HCT116 (cell line): ENCODE measurements around the gene CDK19. TPM values are rescaled to one million over a fixed set of nuclear protein-coding genes. Genes with fewer than 3 reads are reported as not detected.

ENCODE experiments used
- ATAC-seq: fragments of 200-7000 bp; cut with Tn5 transposase; 2 replicates; pipeline ENCODE4 v1.9.1; 2020; ENCODE audit warnings: mild to moderate bottlenecking, moderate library complexity
- BruUV-seq: library from RNA; stranded (reverse); fragments of 400-500 nt; replicated peaks from 2 replicates; lab custom pipeline; 2021; lab: Mats Ljungman, UMichigan
- CTCF ChIA-PET: fragments of 300-600 bp; sonication (Branson Sonifier 250); formaldehyde crosslinking; loops from one replicate; lab custom pipeline; 2021; ENCODE audit warnings: antibody characterized with exemption; lab: Charles Lee
- POLR2A ChIA-PET: fragments of 300-600, 350-600 bp; sonication (Branson Sonifier 250); formaldehyde crosslinking; loops from one replicate; lab custom pipeline; 2021; ENCODE audit warnings: antibody characterized with exemption; lab: Charles Lee
- RAD21 ChIA-PET, 2 experiments: fragments of 300-600 bp; sonication (Branson Sonifier 250); formaldehyde crosslinking; loops; one replicate each; lab custom pipeline; 2023; ENCODE audit warnings: low total read pairs in 2 of 2; ENCODE audit not compliant: uncharacterized antibody in 2 of 2, unreplicated experiment in 2 of 2, low non-redundant PET in 1 of 2; lab: Charles Lee
- DNase-seq: peaks from one replicate; pipeline ENCODE4 v3.0.0-alpha.2; 2010; ENCODE audit warnings: low read depth, low spot score
- H2AFZ ChIP-seq: fragments of 200-600 bp; shearing (Covaris generic), sonication (generic); 2 replicates; pipeline ENCODE4 v1.6.1; 2017; ENCODE audit warnings: low read depth, mixed run types, mixed read lengths, antibody characterized with exemption, low read length; ENCODE audit not compliant: poor library complexity, severe bottlenecking
- H3K27ac ChIP-seq: 2 replicates; pipeline ENCODE4 v1.5.1; 2012; ENCODE audit warnings: low read depth, low read length
- H3K27me3 ChIP-seq: fragments of 200-600 bp; sonication (generic); 2 replicates; pipeline ENCODE4 v1.6.1; 2016; ENCODE audit warnings: mixed run types, low read length, mixed read lengths; ENCODE audit not compliant: insufficient read depth
- H3K36me3 ChIP-seq, 2 experiments: fragments of 200-500 bp in 1 of 2; fragments of 200-600 bp in 1 of 2; sonication (Bioruptor generic) in 1 of 2; sonication (generic) in 1 of 2; 2 replicates each; pipeline versions ENCODE4 v1.5.1 to v1.6.1; 2014 to 2016; ENCODE audit warnings: low read length in 2 of 2, inconsistent platforms in 1 of 2, mixed read lengths in 1 of 2, mixed run types in 1 of 2; ENCODE audit not compliant: insufficient read depth in 2 of 2, control insufficient read depth in 1 of 2
- H3K4me1 ChIP-seq, 2 experiments: fragments of 200-600 bp in 1 of 2; sonication (generic) in 1 of 2; 2 replicates each; pipeline versions ENCODE4 v1.5.1 to v1.6.1; 2012 to 2017; ENCODE audit warnings: low read length in 2 of 2, inconsistent platforms in 1 of 2, mild to moderate bottlenecking in 1 of 2, mixed read lengths in 1 of 2, mixed run types in 1 of 2, moderate library complexity in 1 of 2; ENCODE audit not compliant: insufficient read depth in 2 of 2, control insufficient read depth in 1 of 2
- H3K4me2 ChIP-seq: fragments of 200-600 bp; sonication (generic); 2 replicates; pipeline ENCODE4 v1.6.1; 2017; ENCODE audit warnings: mixed run types, low read length, mixed read lengths
- H3K4me3 ChIP-seq, 2 experiments: fragments of 200-600 bp in 1 of 2; sonication (generic) in 1 of 2; replicated peaks in 1 of 2; 2 replicates each; pipeline ENCODE4 v1.5.1; 2011 to 2016; ENCODE audit warnings: low read length in 2 of 2, control low read depth in 1 of 2, low read depth in 1 of 2, mild to moderate bottlenecking in 1 of 2, mixed read lengths in 1 of 2, mixed run types in 1 of 2
- H3K79me2 ChIP-seq: fragments of 200-600 bp; sonication (generic); 2 replicates; pipeline ENCODE4 v1.6.1; 2017; ENCODE audit warnings: mild to moderate bottlenecking, mixed run types, low read length, moderate library complexity, mixed read lengths; ENCODE audit not compliant: insufficient read depth
- H3K9ac ChIP-seq: fragments of 200-600 bp; sonication (generic); 2 replicates; pipeline ENCODE4 v1.6.1; 2016; ENCODE audit warnings: low read length, mixed read lengths
- H3K9me2 ChIP-seq: fragments of 200-600 bp; sonication (generic), shearing (Covaris generic); 2 replicates; pipeline ENCODE4 v1.6.1; 2017; ENCODE audit warnings: mixed run types, mild to moderate bottlenecking, moderate library complexity; ENCODE audit not compliant: insufficient read depth
- H3K9me3 ChIP-seq, 2 experiments: fragments of 200-500 bp in 1 of 2; fragments of 200-600 bp in 1 of 2; sonication (Bioruptor generic) in 1 of 2; sonication (generic) in 1 of 2; 2 replicates each; pipeline ENCODE4 v1.6.1; 2014 to 2017; ENCODE audit warnings: low read length in 2 of 2, mixed read lengths in 2 of 2, inconsistent platforms in 1 of 2, low read depth in 1 of 2, mild to moderate bottlenecking in 1 of 2, mixed run types in 1 of 2, moderate library complexity in 1 of 2; ENCODE audit not compliant: control insufficient read depth in 1 of 2, insufficient read depth in 1 of 2
- H4K20me1 ChIP-seq: fragments of 200-600 bp; sonication (generic), shearing (Covaris generic); 2 replicates; pipeline ENCODE4 v1.6.1; 2017; ENCODE audit warnings: mixed run types, mild to moderate bottlenecking, moderate library complexity; ENCODE audit not compliant: insufficient read depth
- CBX3 ChIP-seq: IDR thresholded peaks from 2 replicates; pipeline ENCODE4 v1.6.1; 2012; ENCODE audit warnings: low read depth
- EGR1 ChIP-seq: IDR thresholded peaks from 2 replicates; pipeline ENCODE4 v1.6.1; 2012; ENCODE audit warnings: low read depth
- EZH2 ChIP-seq: fragments of 200-600 bp; sonication (generic); IDR thresholded peaks from 2 replicates; pipeline ENCODE4 v1.6.1; 2017; ENCODE audit warnings: antibody characterized with exemption, mixed run types
- EZH2phosphoT487 ChIP-seq: fragments of 200-600 bp; IDR thresholded peaks from 2 replicates; pipeline ENCODE4 v1.6.1; 2018; ENCODE audit warnings: antibody characterized with exemption, borderline replicate concordance
- POLR2AphosphoS5 ChIP-seq: IDR thresholded peaks from 2 replicates; pipeline ENCODE4 v1.6.1; 2011; ENCODE audit warnings: mild to moderate bottlenecking, low read depth, low read length, moderate library complexity
- REST ChIP-seq: IDR thresholded peaks from 2 replicates; pipeline ENCODE4 v1.6.1; 2012; ENCODE audit warnings: low read depth
- SP1 ChIP-seq: IDR thresholded peaks from 2 replicates; pipeline ENCODE4 v1.6.1; 2012; ENCODE audit warnings: low read depth
- SRF ChIP-seq: IDR thresholded peaks from 2 replicates; pipeline ENCODE4 v1.6.1; 2012; ENCODE audit warnings: low read depth
- TCF7L2 ChIP-seq: IDR thresholded peaks from 2 replicates; pipeline ENCODE4 v1.7.0; 2011; ENCODE audit warnings: borderline replicate concordance, inconsistent platforms; ENCODE audit not compliant: insufficient read depth, insufficient read length; ENCODE audit errors: extremely low read depth
- YY1 ChIP-seq: IDR thresholded peaks from 2 replicates; pipeline ENCODE4 v1.6.1; 2011; ENCODE audit warnings: low read length, low read depth, moderate library complexity, mild to moderate bottlenecking; ENCODE audit not compliant: insufficient replicate concordance; ENCODE audit errors: extremely low read depth
- ZNF274 ChIP-seq: fragments of 200-500 bp; sonication (Bioruptor generic); IDR thresholded peaks from 2 replicates; pipeline ENCODE4 v1.6.1; 2014; ENCODE audit warnings: mild to moderate bottlenecking, low read depth, low read length, inconsistent platforms
- intact Hi-C: fragments of 100-400 bp; cut with micrococcal nuclease; formaldehyde crosslinking; loops from 2 replicates; pipeline ENCODE4 v1.10.0; 2022
- total RNA-seq: library from RNA; stranded (reverse); gene quantifications from one replicate; pipeline ENCODE4 v1.2.1, GENCODE V29; 2021; ENCODE audit not compliant: unreplicated experiment

Gene CDK19
- total RNA-seq, 1 experiment from 2014 or later, result 20.0 TPM

- ChIA-PET RAD21 (no interaction called here), CTCF (no interaction called here), POLR2A (no interaction called here)
- DNase-seq (no peak), ATAC-seq (no peak)
- Histone ChIP-seq H3K4me3 (no peak overlapping the region), H3K27ac (no peak overlapping the region), H3K9me2 (no peaks in the 10 kb centered on the region), H3K9ac (no peak overlapping the region), H4K20me1 (no peaks in the 10 kb centered on the region), H3K36me3 (no peaks in the 10 kb centered on the region), H3K9me3 (no peaks in the 10 kb centered on the region), H3K4me1 (no peaks in the 10 kb centered on the region), H3K27me3 (no peaks in the 10 kb centered on the region), H2AFZ (no peak overlapping the region), H3K79me2 (no peaks in the 10 kb centered on the region), H3K4me2 (no peak overlapping the region)
- no TSS peak for BruUV-seq
- TF ChIP-seq YY1 (no peak), SRF (no peak), POLR2AphosphoS5 (no peak), EZH2 (no peak), CBX3 (no peak), EGR1 (no peak), EZH2phosphoT487 (no peak), SP1 (no peak), ZNF274 (no peak), REST (no peak), TCF7L2 (no peak)
- intact Hi-C loops, result no loop called here
Observed at GRCh38 chr6:110650755-110651154, 164.5 kb downstream of the CDK19 start.
